Ishikawa (cell line): ENCODE data around the gene RNF144B.

Source experiments
- CEBPB ChIP-seq: IDR thresholded peaks from 2 replicates; pipeline ENCODE4 v1.6.1; 2012
- CREB1 ChIP-seq: IDR thresholded peaks from 2 replicates; pipeline ENCODE4 v1.6.1; 2012; ENCODE audit warnings: low read depth
- EGR1 ChIP-seq: IDR thresholded peaks from 2 replicates; pipeline ENCODE4 v1.6.1; 2012
- EP300 ChIP-seq: IDR thresholded peaks from 2 replicates; pipeline ENCODE4 v1.6.1; 2012; ENCODE audit warnings: borderline replicate concordance
- FOXM1 ChIP-seq: IDR thresholded peaks from 2 replicates; pipeline ENCODE4 v1.6.1; 2012; ENCODE audit warnings: low read depth, borderline replicate concordance
- NFIC ChIP-seq: IDR thresholded peaks from 2 replicates; pipeline ENCODE4 v1.6.1; 2012
- RAD21 ChIP-seq: IDR thresholded peaks from 2 replicates; pipeline ENCODE4 v1.6.1; 2012; ENCODE audit warnings: low read depth
- TAF1 ChIP-seq: IDR thresholded peaks from 2 replicates; pipeline ENCODE4 v1.6.1; 2012; ENCODE audit warnings: low read depth, mild to moderate bottlenecking
- TCF12 ChIP-seq: IDR thresholded peaks from 2 replicates; pipeline ENCODE4 v1.6.1; 2012; ENCODE audit warnings: low read depth
- TEAD4 ChIP-seq: IDR thresholded peaks from 2 replicates; pipeline ENCODE4 v1.6.1; 2012
- YY1 ChIP-seq: IDR thresholded peaks from 2 replicates; pipeline ENCODE4 v1.6.1; 2012; ENCODE audit warnings: low read depth
- ZBTB7A ChIP-seq: IDR thresholded peaks from 2 replicates; pipeline ENCODE4 v1.6.1; 2012; ENCODE audit warnings: low read depth
- TF ChIP-seq, protein P1 (sequence below): IDR thresholded peaks from 2 replicates; pipeline ENCODE4 v1.6.1; 2012
- TF ChIP-seq, protein P2 (sequence below): IDR thresholded peaks from 2 replicates; pipeline ENCODE4 v1.6.1; 2012; ENCODE audit warnings: low read depth, mild to moderate bottlenecking
- TF ChIP-seq, protein P3 (sequence below): IDR thresholded peaks from 2 replicates; pipeline ENCODE4 v1.6.1; 2012

Gene RNF144B

DNA sequence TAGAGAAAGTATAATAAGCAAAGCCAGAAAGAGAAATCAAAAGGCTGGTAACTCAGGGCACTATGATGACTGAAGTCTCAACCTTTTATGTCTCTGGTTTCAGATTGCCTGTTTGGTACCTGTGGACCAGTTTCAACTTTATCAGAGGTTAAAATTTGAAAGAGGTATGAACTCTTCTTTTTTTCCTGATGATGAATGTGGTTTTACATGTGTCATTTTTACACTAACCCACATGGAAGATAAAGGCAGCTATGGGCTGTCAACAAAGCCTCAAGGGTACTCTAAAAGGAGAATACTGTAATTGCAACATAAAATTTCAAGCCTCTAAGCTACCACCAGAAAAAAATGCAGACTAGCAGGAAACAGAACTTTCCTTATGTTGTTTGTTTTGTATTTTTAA, 52.4 kb downstream of the RNF144B start:
- TF ChIP-seq, protein P1, sequence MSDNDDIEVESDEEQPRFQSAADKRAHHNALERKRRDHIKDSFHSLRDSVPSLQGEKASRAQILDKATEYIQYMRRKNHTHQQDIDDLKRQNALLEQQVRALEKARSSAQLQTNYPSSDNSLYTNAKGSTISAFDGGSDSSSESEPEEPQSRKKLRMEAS = no peak
- TF ChIP-seq FOXM1 (no peak), TCF12 (no peak), NFIC (no peak), EP300 (no peak), RAD21 (no peak)
- TF ChIP-seq, protein P2, sequence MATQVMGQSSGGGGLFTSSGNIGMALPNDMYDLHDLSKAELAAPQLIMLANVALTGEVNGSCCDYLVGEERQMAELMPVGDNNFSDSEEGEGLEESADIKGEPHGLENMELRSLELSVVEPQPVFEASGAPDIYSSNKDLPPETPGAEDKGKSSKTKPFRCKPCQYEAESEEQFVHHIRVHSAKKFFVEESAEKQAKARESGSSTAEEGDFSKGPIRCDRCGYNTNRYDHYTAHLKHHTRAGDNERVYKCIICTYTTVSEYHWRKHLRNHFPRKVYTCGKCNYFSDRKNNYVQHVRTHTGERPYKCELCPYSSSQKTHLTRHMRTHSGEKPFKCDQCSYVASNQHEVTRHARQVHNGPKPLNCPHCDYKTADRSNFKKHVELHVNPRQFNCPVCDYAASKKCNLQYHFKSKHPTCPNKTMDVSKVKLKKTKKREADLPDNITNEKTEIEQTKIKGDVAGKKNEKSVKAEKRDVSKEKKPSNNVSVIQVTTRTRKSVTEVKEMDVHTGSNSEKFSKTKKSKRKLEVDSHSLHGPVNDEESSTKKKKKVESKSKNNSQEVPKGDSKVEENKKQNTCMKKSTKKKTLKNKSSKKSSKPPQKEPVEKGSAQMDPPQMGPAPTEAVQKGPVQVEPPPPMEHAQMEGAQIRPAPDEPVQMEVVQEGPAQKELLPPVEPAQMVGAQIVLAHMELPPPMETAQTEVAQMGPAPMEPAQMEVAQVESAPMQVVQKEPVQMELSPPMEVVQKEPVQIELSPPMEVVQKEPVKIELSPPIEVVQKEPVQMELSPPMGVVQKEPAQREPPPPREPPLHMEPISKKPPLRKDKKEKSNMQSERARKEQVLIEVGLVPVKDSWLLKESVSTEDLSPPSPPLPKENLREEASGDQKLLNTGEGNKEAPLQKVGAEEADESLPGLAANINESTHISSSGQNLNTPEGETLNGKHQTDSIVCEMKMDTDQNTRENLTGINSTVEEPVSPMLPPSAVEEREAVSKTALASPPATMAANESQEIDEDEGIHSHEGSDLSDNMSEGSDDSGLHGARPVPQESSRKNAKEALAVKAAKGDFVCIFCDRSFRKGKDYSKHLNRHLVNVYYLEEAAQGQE = no peak
- TF ChIP-seq, protein P3, sequence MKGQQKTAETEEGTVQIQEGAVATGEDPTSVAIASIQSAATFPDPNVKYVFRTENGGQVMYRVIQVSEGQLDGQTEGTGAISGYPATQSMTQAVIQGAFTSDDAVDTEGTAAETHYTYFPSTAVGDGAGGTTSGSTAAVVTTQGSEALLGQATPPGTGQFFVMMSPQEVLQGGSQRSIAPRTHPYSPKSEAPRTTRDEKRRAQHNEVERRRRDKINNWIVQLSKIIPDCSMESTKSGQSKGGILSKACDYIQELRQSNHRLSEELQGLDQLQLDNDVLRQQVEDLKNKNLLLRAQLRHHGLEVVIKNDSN = no peak

DNA sequence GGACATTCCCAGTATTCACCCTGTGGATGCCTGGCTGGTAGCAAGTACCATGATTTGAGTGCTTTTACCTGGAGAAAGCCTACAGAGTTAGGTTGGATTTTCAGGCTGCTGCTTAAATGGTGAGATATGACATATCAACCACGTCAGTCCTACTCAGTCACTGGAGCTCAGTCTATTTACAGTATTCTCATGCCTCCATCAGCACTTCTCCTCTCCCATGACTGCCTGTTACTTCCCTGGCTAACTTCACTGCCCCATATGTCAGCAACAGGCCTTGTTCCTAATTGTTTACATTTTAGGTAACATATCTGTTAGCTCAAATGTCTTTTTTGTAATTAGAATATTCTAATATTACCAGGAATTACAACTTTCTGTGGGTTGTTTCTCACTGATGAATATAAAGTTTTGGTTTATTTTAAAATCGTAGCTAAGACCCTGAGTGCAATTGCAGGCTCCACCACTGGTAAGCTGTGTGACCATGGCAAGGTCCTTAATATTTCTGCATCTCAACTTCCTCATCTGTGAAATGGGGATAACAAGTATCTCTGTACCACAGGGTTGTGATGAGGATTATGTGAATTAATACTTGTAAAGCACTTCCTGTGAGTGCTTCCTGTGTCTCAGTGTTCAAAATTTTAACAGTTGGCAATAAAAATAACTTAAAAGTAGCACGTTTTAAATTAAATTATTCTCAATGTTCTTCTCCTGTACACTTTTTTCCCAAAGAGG, 54.3 kb downstream of the RNF144B start:
- TF ChIP-seq, protein P2 = no peak
- TF ChIP-seq, protein P3 = no peak
- TF ChIP-seq CREB1 = no peak
- no peak for TF ChIP-seq EP300
- TF ChIP-seq, protein P1 = no peak
- no peak for TF ChIP-seq CEBPB
- no peak for TF ChIP-seq YY1
- no peak for TF ChIP-seq NFIC
- no peak for TF ChIP-seq EGR1
- no peak for TF ChIP-seq ZBTB7A
- TF ChIP-seq TEAD4 = no peak
- TF ChIP-seq TCF12 = no peak
- no peak for TF ChIP-seq RAD21
- TF ChIP-seq TAF1 = no peak
- TF ChIP-seq FOXM1 = no peak

DNA sequence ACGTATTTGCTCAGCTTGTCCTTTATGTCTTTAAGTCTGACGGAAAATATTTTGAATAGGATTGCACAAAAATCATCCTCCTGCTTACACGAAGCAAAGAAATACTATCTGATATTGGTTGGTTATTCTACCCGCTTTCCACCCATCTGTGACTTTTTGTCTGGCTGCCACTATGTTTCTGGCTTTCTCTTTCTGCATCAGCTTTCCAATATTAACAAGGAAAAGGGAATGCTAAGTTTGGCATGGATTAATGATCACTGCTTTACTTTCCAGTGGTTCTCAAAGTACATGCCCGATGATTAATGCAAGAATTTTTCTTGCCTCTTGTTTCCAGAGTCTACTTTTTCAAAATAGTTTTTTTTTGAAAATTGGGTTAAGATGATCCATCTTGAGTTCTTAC, 57.0 kb downstream of the RNF144B start:
- no peak for TF ChIP-seq TCF12
- TF ChIP-seq, protein P2 = no peak
- TF ChIP-seq TAF1 = no peak
- no peak for TF ChIP-seq TEAD4
- TF ChIP-seq YY1 = no peak
- TF ChIP-seq RAD21 = no peak
- no peak for TF ChIP-seq NFIC
- no peak for TF ChIP-seq FOXM1
- TF ChIP-seq CREB1 = no peak
- no peak for TF ChIP-seq EP300
- TF ChIP-seq EGR1 = no peak
- TF ChIP-seq, protein P3 = no peak
- no peak for TF ChIP-seq CEBPB

DNA sequence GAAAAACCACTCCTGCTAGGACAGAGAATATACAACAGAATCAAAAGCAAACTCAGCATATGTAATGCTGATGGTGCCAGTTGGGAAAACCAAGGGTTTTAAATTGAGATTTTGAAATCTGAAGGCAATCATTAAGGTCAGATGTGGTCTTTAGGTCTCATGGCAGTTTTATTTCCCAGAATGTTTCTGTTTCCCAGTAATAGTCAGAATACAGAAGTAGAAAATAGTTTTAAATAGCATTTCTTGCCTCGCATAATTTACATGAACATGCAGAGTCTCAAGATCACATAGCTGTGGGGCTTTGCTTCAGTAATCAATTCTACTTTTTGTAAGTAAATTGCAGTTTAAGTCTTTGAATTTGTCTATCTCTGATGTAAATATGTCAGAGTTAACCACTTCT, 58.1 kb downstream of the RNF144B start:
- TF ChIP-seq TAF1 (no peak), YY1 (no peak), EGR1 (no peak), RAD21 (no peak), NFIC (no peak), TEAD4 (no peak), FOXM1 (no peak), EP300 (no peak), CREB1 (no peak), ZBTB7A (no peak)
- TF ChIP-seq, protein P1 = no peak
- TF ChIP-seq, protein P3 = no peak
- TF ChIP-seq, protein P2 = no peak
